EH (cell line): ENCODE data around the gene RTKN.

ENCODE experiments used
- DNase-seq: peaks from one replicate; pipeline ENCODE4 v3.0.0-alpha.2; 2015; ENCODE audit warnings: low read depth

RTKN gene

DNA sequence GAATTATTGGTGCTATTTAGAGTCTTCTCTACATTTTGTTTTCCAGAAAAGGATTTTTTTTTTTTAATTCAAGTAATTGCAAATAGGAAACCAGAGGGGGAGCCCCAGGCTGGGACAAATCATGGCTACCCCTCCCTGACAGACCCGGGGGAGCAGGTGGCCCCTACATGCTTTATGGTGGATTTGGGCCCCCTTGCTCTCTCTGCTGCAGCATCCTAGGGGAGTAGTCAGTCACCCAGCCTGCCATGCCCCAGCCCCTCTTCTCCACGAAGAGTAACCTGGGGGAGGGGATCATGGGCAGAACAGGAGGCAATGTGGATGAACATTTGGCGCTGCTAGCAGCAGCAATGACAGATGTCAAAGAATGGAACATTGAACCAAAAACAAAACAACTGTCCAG is 25.0 kb downstream of the RTKN start:
- DNase-seq: no peak

DNA sequence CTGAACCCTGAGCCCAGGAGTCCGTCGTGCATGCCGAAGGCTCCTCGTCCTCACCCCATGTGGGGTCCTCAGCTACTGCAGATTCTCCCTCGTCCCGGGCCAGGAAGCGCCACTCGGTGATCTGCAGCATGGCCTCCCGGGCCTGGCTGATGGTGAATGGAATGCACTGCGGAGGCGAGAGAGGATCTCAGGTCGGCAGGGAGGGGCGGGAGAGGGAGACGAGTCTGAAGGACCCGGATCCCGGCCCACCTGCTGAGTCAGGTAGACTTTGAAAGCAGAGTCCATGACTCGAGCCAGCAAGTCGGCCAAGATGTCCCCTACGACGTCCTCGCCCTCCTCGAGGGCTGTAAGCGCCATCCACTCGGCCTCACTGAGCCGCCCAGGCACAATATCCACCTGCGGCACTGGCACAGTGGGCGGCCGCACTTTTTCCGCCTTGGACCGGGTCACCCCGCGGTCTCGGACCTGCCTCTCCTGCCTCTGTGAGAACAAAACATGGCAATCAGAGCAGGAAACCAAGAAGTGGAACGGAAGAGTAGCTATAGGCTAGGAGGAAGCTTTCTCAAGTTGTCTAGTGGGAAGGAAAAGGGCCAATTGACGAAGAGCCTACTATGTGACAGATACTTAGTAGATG is 25.9 kb downstream of the RTKN start:
- no peak for DNase-seq

DNA sequence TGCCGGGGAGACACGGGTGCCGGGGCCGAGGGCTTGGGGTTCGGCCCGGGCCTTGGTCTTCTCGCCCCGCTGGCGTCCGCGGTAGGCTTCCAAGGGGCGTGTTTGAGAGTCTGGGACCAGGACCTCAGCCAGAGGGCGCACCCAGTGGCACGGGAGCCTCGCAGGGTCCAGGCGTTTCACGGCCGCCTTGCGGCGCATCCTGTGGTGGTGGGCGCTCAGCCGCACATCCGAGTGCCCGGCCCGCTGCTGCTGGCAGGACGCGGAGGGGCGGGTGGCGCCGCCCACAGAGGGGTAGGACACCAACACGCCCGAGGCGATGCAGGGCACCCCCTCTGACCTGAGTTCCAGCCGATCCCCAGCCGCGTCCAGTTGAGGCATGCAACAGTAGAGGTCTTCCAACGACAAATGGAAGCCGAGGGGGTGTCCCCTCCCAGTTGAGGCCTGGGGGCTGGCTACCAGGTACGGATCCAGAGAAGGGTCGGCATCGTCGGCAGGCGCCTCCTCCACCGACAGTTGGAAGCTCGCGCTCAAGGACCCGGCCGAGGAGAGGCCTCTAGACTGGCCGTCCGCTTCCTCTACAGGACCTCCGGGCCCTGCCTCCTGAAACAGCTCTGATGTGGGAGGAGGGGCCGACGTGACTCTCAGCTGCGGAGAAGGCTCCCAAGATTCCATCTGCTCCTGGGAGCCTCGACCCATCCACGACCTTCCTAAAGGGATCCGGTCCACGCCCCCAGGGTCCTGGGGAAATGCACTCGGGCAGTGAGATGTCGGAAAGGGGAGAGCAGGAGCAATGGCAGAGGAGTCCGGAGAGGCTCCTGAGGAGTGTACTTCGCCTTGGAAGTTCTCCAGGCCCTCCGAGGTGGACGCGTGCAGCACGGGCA is 26.6 kb downstream of the RTKN start:
- DNase-seq: peak; percentile 41

DNA sequence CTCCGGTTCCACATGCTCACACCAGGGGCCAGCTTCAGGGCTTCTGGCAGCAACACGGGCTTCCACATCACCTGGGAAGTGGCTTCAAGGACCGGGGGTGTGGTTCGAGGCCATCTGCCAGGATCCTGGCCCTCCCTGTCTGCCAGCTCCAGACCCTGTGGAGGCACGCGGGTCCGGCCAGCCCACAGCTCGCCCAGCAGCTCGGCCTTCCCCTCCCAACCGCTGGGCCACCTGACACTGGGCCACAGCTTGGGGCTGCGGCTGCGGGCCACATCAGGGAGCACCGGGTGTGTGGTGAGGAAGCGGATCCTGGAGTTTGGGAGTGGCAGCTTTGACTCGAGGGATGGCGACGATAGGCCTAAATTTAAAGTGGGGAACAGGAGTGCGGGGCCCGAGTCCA is 27.3 kb downstream of the RTKN start:
- no peak for DNase-seq

DNA sequence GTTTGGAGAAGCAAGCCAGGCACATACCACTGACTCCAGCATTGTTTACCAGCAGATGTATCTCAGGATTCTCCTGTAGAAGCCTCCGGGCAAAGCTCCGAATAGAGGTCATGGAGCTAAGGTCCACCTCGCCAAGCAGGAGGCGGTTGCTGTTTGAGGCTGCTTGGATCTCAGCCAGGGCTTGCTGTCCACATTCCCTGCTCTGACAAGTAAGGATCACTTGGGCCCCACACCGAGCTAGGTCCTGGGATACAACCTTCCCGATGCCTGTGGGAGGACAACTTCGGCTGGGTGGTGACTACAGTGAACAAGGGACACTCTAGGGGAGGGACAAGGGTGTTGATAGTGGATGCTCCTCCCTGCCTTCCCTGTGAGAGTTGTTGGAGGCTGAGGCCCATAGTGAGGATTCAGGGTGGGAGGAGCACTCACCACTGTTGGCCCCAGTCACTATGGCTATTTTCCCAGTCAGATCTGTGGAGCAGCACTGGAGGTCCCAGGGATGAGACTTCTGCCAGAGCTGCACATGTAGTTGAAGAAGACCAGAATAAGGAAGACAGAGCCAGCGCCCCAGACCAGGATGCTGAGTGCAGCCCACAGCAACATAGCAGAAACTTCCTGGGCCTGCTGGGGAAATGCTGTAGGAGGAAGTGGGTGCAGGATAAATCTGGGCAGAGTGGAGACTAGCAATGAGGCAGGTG is 28.6 kb downstream of the RTKN start:
- no peak for DNase-seq

DNA sequence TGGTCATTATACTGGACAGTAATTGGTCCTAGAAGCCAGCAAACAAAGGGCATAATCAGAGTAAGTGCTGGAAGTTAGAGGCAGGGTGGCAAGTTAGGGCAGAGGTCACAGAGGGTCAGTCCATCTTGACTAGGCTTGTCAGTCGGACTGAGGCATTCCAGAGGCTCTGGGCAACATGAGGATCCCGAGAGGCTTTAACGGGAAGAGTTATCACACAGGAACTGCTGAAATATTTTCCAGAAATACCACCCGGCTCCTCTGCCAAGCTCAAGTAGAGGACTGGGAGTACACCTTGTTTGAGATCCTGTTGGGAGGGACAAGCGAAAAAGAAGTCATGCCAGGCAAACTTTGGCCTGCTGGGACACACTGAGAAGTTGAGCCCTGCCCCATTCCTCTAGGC is 34.1 kb downstream of the RTKN start:
- DNase-seq: no peak

DNA sequence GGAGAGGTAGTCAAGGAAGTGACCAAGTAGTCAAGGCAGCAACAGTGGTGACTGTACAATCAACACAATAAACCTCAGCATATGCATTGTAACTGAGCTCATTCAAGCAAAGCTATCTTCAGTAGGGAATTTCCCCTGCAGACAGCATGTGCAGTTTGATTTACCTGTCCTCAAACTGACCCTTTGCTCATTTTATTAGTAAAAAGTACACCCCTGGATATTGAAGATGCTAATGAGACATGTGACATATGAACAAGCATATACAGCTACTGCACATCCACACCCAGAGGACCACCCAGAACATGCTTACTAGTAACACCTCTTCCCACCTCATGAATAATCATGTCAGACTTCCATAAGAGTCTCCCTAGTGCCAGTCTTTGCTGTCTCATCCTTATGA is 35.7 kb downstream of the RTKN start:
- DNase-seq: no peak

DNA sequence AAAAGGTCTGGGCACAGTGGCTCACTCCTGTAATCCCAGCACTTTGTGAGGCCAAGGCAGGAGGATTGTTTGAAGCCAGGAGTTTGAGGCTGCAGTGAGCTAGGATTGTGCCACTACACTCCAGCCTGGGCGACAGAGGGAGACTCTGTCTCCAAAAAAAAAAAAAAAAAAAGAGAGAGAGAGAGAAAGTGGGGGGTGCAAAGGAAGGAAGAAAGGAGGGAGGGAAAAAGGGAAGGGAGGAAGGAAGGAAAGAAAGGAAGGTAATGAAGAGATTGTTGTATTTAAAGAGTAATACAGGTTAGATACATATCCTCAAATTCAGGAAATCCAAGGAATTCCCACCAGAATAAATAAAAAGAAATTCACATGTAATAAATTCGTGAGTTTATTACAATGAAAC is 39.8 kb downstream of the RTKN start:
- no peak for DNase-seq

DNA sequence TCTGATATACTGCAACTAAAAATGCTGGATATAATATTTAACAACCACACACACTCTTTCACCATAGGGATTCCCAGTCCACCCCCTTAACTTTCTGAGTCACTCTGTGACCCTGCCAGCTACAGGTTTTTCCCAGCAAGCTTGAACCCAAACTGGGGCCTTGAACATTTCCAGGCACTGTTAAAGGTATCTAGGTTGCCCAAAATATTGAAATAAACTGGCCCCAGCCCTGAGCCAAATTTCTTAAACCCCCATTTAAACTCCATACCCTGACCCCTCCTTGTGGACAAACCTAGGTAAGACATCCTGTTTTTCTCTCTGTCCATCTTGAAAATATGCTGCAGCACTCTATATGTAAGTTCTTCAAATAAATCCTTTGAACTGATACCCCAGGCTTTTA is 42.0 kb downstream of the RTKN start:
- peak; percentile 35 for DNase-seq

DNA sequence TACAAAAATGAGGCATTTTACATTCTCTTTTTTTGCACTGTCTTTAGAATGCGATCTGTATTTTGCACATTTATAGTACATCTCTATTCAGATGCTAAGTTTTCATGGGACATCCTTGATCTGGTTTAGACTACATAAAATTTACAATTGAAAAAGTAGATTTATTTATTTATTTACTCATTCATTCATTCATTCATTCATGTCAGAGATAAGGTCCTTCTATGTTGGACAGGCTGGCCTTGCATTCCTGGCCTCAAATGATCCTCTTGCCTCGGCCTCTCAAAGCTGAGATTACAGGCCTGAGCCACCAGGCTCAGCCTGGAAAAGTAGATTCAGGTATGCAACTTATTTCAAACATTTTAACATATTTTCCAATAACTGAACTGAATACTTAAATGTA is 45.6 kb downstream of the RTKN start:
- no peak for DNase-seq

DNA sequence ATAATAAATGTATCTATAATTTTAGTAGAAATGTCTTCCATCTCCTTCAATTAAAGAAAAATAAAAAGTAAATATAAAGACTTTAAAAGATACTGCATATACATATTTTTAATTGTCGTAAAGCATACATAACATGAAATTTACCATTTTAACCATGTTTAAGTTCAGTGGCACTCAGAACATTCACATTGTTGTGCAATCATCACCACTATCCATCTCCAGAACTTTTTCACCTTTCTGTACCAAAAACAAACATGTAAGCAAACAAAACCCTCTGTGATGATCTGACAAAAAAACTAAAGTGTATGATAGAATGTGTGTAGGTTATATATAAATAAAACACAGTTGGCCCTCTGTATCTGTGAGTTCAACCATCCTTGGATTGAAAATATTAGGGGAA is 48.2 kb downstream of the RTKN start:
- DNase-seq: no peak

DNA sequence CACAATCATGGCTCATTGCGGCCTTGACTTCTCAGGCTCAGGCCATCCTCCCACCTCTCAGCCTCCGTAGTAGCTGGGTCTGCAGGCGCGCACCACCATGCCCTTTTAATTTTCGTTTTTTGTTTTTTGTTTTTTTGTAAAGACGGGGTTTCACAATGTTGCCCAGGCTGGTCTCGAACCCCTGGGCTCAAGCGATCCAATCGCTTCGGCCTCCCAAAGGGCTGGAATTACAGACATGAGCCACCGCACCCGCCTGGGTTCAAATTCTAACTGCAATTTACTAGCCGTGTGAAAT is 49.3 kb downstream of the RTKN start:
- DNase-seq: no peak

DNA sequence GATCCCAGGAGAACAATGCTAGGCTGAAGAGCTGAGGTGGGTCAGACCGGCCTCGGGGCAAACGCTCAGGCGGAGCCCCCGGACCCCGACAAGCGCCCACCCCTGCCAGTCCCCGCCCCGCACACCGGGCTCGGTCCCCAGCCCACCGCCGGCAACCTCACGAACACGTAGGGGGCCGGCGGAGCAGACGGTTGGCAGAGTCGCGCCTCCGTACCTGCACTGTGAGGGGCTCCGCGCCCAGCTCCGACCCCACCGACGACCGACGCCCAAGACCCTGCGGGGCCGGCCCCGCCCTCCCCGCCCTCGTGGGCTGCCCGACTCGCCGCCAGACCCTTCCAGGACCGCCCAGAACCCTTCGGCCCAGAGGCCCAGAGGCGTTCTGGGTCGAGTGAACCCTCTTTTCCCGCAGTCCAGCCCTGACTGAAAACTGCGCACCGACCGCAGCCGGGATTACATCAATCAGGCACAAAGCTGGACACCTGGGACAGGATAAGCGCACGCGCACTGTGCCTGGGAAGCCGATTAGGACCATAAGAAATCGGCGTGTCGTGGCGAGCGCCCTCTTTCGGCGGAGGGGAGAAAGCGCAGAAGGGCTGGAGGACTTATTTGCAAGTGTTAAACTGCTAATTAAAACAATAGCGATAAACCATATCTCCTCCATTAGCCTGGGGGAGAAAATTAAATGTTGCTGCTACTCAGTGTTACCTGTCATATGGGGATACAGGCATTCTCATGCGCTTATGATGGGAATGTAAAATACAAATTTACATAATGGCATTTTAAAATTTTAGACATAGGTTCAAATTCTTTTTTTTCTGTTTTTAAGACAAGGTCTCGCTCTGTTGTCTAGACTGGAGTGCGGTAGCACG is 49.9 kb downstream of the RTKN start:
- peak; percentile 85 for DNase-seq

DNA sequence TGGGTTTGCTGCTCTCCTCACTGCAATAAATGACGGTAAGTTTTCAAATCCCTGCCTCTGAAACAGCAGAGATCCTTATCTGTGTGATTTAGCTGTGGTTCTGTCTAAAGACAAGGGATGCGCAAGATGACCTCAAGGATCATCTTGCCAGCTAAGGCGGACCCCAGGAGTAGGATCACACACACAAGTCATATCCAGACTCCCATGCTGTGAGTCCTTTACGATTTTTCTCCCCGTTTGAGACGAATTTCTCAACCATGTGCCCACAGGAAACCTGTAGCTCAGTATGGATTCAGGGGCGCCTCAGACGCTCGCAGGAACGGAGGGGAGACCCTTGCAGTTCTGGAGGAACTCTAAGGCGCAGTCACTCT is 50.5 kb downstream of the RTKN start:
- DNase-seq: peak; percentile 58

DNA sequence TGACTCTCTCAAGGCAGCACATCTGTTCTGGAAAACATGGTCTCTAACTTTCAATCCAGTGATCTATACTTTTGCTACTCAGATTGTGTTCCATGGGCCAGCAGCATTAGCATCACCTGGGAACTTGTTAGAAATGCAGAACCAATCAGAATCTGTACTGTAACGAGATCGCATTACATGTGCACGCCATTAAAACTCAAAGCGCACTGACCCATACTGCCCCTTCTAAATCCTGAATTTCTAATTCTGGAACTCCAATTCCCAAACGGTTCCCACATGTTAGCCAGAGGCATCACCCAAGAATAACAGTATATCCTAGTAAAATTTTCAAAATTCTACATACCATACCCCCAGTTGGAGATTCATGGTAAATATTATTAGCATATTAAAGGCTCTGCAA is 51.1 kb downstream of the RTKN start:
- no peak for DNase-seq

DNA sequence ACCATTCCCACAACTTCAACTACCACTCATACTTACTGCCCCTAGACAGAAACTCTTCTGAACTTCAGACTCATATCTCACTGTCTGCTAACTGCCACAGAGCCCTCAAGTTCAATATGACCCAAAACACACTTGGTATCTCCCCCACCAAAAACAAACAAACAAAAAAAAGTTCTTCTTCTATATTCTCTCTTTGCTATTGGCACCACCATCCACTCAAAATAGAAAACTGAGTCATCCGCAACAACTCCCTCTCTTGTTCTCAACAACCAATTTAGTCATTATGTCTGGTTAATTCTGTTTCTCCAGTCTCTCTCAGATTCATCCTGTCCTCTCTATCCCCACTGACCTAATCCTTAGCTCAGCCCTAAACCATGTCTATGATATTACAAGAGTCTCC is 54.4 kb downstream of the RTKN start:
- DNase-seq: peak; percentile 58

DNA sequence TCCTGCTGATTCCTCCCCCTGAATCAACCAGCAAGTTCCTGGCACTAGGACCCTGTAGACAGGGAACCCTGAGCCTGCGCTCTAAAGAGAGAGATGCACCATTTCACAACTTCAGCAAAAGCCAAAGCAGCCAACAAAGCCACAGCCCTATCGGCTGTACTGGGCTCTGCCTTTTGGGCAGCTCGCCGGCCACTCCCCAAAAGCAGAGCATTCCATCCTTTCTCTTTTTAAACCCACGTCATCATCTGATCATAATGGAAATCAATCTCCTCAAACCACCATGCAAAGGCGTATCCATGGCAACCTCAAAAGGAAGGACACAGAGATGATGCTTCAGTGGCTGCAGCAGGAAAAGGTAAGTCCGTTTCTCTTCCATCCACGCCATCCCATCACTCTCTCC is 56.3 kb downstream of the RTKN start:
- DNase-seq: no peak

DNA sequence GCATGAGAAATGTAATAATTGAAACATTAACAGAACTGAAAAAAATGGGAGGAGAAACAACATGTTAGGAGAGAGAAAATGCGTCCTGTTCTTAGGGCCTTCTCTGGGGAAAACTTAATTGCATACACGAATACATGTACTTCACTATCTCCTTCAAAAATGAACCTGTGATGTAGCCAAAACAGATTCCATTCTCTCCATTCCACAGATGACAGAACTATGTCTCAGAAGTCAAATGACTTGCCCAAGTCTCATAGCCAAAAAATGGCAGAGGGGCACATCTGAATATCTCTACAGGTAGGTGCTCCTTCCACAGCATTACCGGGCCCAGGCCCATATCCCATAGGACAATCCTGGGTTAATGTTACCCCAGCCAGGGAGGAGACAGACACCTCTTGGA is 57.7 kb downstream of the RTKN start:
- peak; percentile 55 for DNase-seq

DNA sequence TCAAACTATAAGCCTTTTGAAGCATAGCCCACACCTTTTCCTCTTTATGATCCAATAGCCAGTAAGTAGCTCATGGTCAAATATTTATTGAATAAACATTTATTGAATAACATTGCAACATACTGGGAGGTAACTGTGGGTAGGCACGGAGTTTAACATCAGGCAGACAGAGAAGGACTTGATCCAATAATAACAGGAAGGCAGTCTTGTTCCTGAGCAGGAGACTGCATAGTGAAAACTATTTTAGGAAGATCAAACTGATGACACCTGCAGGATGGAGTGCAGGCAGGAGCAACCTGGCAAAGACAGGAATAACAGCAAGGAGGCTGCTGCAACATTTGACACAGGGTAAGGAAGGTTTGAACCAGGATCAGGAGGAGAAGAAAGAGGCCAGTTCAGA is 58.5 kb downstream of the RTKN start:
- DNase-seq: peak; percentile 63

DNA sequence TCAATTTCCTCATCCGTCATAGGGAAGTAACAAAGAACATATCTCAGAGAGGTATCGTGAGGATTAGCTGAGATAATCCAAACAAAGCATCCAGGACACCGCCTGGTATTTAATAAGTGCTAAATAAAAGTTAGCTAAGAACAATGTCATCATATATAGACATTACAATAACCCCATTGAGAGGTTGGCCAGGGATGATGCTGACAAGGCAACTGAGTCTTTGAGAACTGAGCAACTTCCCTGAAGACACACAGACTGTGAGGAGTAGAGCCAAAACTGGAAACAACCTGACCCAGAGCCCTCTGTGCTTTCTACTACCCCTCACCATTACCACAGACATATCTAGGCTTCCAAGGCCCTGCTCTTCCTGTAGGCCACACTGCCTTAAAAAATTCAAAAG is 60.0 kb downstream of the RTKN start:
- DNase-seq: no peak

DNA sequence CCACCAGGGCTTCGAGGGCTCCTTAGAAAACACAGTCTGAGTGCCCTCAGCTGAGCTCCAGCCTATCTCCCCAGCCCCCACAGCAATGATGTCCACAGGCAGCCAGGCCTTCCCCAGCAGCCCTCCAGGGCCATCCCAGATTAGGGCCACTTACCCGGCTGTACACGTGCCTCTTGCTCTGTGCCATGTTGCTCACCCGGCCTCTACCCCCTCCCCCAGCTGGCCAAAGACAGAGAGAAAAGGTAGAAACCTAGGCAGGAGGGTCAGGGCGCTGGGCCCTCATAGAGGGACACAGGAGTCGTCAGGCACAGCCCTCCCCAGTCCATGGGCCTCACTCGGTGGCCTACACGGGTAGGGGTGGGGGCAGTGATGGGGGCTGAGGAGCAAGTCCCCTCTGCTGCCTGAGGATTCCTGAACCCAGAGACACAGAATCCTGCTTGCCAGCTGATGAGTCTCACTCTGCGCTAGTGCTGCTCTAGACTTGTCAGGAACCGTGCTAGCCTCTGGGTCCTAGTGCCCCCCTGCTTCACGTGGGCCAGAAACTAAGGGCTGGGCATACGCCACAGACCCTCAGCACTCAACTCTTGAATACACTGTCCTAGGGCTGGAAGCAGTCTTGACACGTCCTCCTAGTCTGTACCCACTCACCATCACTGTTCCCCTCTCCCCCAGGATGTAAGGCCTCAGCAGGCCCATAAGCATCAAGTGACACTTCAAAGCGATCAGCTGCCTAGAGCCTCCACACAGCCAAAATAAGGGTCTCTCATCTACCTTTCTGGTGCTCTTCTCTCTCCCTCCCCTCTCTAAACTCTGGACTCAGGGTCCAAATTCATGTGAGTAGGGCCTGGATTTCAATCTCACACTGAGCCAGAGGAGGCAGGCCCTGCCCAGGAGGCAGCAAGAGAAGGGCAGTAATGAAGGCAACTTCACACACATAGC is 61.6 kb downstream of the RTKN start, which contains the start of gene DCTN1:
TSS of gene DCTN1 (minus strand) at position 461 of the 939 bp plus-strand sequence. CDS start at position 187, 274 bp downstream.
- peak; percentile 73 for DNase-seq
